Ascending aorta (tissue), 2 donors: Measurements from ENCODE around the gene PCDHB1. TPM values are rescaled to one million over a fixed set of nuclear protein-coding genes. Genes with fewer than 3 reads are reported as not detected.

Experiments used
- DNase-seq, 2 donors: peaks; one replicate each; pipeline ENCODE4 v3.0.0-alpha.2; 2019; ENCODE audit warnings: low spot score in 2 of 2
- H3K27ac ChIP-seq, 2 donors: fragments of 200-600 bp; sonication (generic); one replicate each; pipeline ENCODE4 v1.5.1; 2016 to 2017; ENCODE audit warnings: mild to moderate bottlenecking in 1 of 2
- H3K27me3 ChIP-seq: fragments of 200-600 bp; sonication (generic); one replicate; pipeline ENCODE4 v1.5.1; 2017
- H3K36me3 ChIP-seq, 2 donors: fragments of 200-600 bp; sonication (generic); one replicate each; pipeline ENCODE4 v1.5.1; 2016
- H3K4me1 ChIP-seq, 2 donors: fragments of 200-600 bp; sonication (generic); one replicate each; pipeline ENCODE4 v1.5.1; 2016 to 2017; ENCODE audit warnings: mild to moderate bottlenecking in 1 of 2
- H3K4me3 ChIP-seq, 2 donors: fragments of 200-600 bp; sonication (generic); one replicate each; pipeline ENCODE4 v1.5.1; 2016 to 2017; ENCODE audit warnings: mild to moderate bottlenecking in 1 of 2
- H3K9me3 ChIP-seq, 2 donors: fragments of 200-600 bp; sonication (generic); one replicate each; pipeline ENCODE4 v1.5.1; 2016
- CTCF ChIP-seq, 3 experiments: fragments of 200-600 bp in 2 of 3; fragments of 450-650 bp in 1 of 3; sonication (generic) in 2 of 3; IDR thresholded peaks; one replicate each; pipeline ENCODE4 v1.5.1; 2016 to 2019; ENCODE audit warnings: antibody characterized with exemption in 3 of 3, mild to moderate bottlenecking in 1 of 3, moderate library complexity in 1 of 3
- intact Hi-C: fragments of 100-400 bp; cut with DNase I; formaldehyde crosslinking; loops from one replicate; pipeline ENCODE4 v1.15.1; 2023
- total RNA-seq: library from RNA; depleted of rRNA; stranded (reverse); fragments of >200 nt; gene quantifications from one replicate; pipeline ENCODE4 v1.1.0, GENCODE V29; 2016

The PCDHB1 gene
- not detected for total RNA-seq

GRCh38 chr5:141050622-141051520, at the start of gene PCDHB1:
Gene PCDHB1, plus strand, starts transcription at chr5:141051374. Its CDS starts 97 bp downstream, at chr5:141051471.
- no peaks in the 10 kb centered on the region for H3K4me1 ChIP-seq
- no peak within 1 kb of the TSS for H3K27ac ChIP-seq
- H3K36me3 ChIP-seq = no peaks in the 10 kb centered on the region
- no peak for TF ChIP-seq CTCF (IDR thresholded peaks at IDR 0.05)
- H3K9me3 ChIP-seq = no peaks in the 10 kb centered on the region
- DNase-seq = no peak
- H3K27me3 ChIP-seq = no peaks in the 10 kb centered on the region
- intact Hi-C loops = no loop called here
- peak within 1 kb of the TSS; percentile 60 for H3K4me3 ChIP-seq

GRCh38 chr5:141001446-141001843, 49.7 kb upstream of the PCDHB1 start:
- H3K27ac ChIP-seq = no peak overlapping the region
- intact Hi-C loops = no loop called here
- TF ChIP-seq CTCF (IDR thresholded peaks at IDR 0.05) = no peak
- no peak for DNase-seq
- H3K4me3 ChIP-seq = peak overlapping the region; percentile 32 to 45
- H3K4me1 ChIP-seq = no peaks in the 10 kb centered on the region
- no peaks in the 10 kb centered on the region for H3K9me3 ChIP-seq
- no peaks in the 10 kb centered on the region for H3K27me3 ChIP-seq
- no peaks in the 10 kb centered on the region for H3K36me3 ChIP-seq

GRCh38 chr5:141001844-141002604, 49.1 kb upstream of the PCDHB1 start:
- H3K27ac ChIP-seq = no peak overlapping the region
- no peaks in the 10 kb centered on the region for H3K36me3 ChIP-seq
- peak overlapping the region; percentile 32 to 45 for H3K4me3 ChIP-seq
- H3K4me1 ChIP-seq = no peaks in the 10 kb centered on the region
- no peaks in the 10 kb centered on the region for H3K9me3 ChIP-seq
- no peaks in the 10 kb centered on the region for H3K27me3 ChIP-seq
- no peak for TF ChIP-seq CTCF (IDR thresholded peaks at IDR 0.05)
- intact Hi-C loops = no loop called here
- no peak for DNase-seq

GRCh38 chr5:141002605-141002965, 48.6 kb upstream of the PCDHB1 start:
- H3K9me3 ChIP-seq = no peaks in the 10 kb centered on the region
- no peak for TF ChIP-seq CTCF (IDR thresholded peaks at IDR 0.05)
- intact Hi-C loops = no loop called here
- no peak overlapping the region for H3K27ac ChIP-seq
- no peaks in the 10 kb centered on the region for H3K4me1 ChIP-seq
- no peak for DNase-seq
- no peaks in the 10 kb centered on the region for H3K36me3 ChIP-seq
- H3K4me3 ChIP-seq = no peak overlapping the region
- H3K27me3 ChIP-seq = no peaks in the 10 kb centered on the region

GRCh38 chr5:141003031-141003430, 48.1 kb upstream of the PCDHB1 start:
- Histone ChIP-seq H3K36me3 (no peaks in the 10 kb centered on the region), H3K9me3 (no peaks in the 10 kb centered on the region), H3K27ac (no peak overlapping the region), H3K4me1 (no peaks in the 10 kb centered on the region), H3K27me3 (no peaks in the 10 kb centered on the region), H3K4me3 (no peak overlapping the region)
- TF ChIP-seq CTCF (IDR thresholded peaks at IDR 0.05) = no peak
- intact Hi-C loops = no loop called here
- DNase-seq = no peak
